Common myeloid progenitor, CD34-positive (primary cell): Measurements from ENCODE around the gene SLC37A3. TPM values are rescaled to one million over a fixed set of nuclear protein-coding genes. Genes with fewer than 3 reads are reported as not detected.
A peak's percentile ranks its signal among the peaks of the same experiment; 100 is the strongest.

Experiments used
- CTCF ChIA-PET: fragments of 350-600 bp; sonication (Branson Sonifier 250); formaldehyde crosslinking; loops from one replicate; lab custom pipeline; 2021; ENCODE audit warnings: antibody characterized with exemption; lab: Charles Lee
- POLR2A ChIA-PET: fragments of 350-600 bp; sonication (Branson Sonifier 250); formaldehyde crosslinking; loops from one replicate; lab custom pipeline; 2021; ENCODE audit warnings: antibody characterized with exemption; lab: Charles Lee
- DNase-seq, 3 donors: peaks; one replicate each; pipeline versions ENCODE4 v3.0.0 to v3.0.0-alpha.2; 2013
- H3K27ac ChIP-seq, 2 experiments: 1 replicate in 1 of 2; 2 replicates in 1 of 2; pipeline ENCODE4 v1.7.0; 2013; ENCODE audit warnings: inconsistent platforms in 2 of 2, low read length in 2 of 2, mild to moderate bottlenecking in 2 of 2, low read depth in 1 of 2, moderate library complexity in 1 of 2; ENCODE audit not compliant: severe bottlenecking in 2 of 2, insufficient read depth in 1 of 2, poor library complexity in 1 of 2
- H3K27me3 ChIP-seq, 5 experiments: replicated peaks in 2 of 5; 1 replicate in 3 of 5; 2 replicates in 2 of 5; pipeline versions ENCODE4 v1.6.1 to v1.7.0; 2013; ENCODE audit warnings: low read length in 4 of 5, mild to moderate bottlenecking in 2 of 5, moderate library complexity in 2 of 5, inconsistent platforms in 1 of 5; ENCODE audit not compliant: insufficient read depth in 5 of 5, control insufficient read depth in 4 of 5
- H3K36me3 ChIP-seq, 4 experiments: 1 replicate in 2 of 4; 2 replicates in 2 of 4; pipeline versions ENCODE4 v1.6.1 to v1.7.0; 2013; ENCODE audit warnings: low read length in 3 of 4, control low read depth in 1 of 4, mild to moderate bottlenecking in 1 of 4; ENCODE audit not compliant: control insufficient read depth in 4 of 4, insufficient read depth in 4 of 4
- H3K4me1 ChIP-seq, 4 experiments: 1 replicate in 3 of 4; 2 replicates in 1 of 4; pipeline versions ENCODE4 v1.6.1 to v1.7.1; 2013; ENCODE audit warnings: low read length in 3 of 4, mild to moderate bottlenecking in 3 of 4, control low read depth in 1 of 4, inconsistent platforms in 1 of 4, moderate library complexity in 1 of 4; ENCODE audit not compliant: control insufficient read depth in 4 of 4, insufficient read depth in 4 of 4; ENCODE audit errors: control extremely low read depth in 1 of 4
- H3K4me3 ChIP-seq, 7 experiments: 1 replicate in 4 of 7; 2 replicates in 3 of 7; pipeline versions ENCODE4 v1.5.1 to v1.7.0; 2013; ENCODE audit warnings: mild to moderate bottlenecking in 7 of 7, low read length in 6 of 7, moderate library complexity in 6 of 7, inconsistent platforms in 2 of 7, low read depth in 2 of 7, control low read depth in 1 of 7; ENCODE audit not compliant: insufficient read depth in 4 of 7, control insufficient read depth in 1 of 7; ENCODE audit errors: extremely low read depth in 1 of 7
- H3K9me3 ChIP-seq, 5 experiments: 1 replicate in 4 of 5; 2 replicates in 1 of 5; pipeline versions ENCODE4 v1.6.1 to v1.7.1; 2013; ENCODE audit warnings: low read length in 4 of 5, mild to moderate bottlenecking in 2 of 5, inconsistent platforms in 1 of 5, low read depth in 1 of 5, moderate library complexity in 1 of 5; ENCODE audit not compliant: control insufficient read depth in 4 of 5, insufficient read depth in 2 of 5; ENCODE audit errors: control extremely low read depth in 1 of 5
- WGBS: methylation state at CpG from one replicate; pipeline ENCODE4 v1.1.5; 2013; ENCODE audit not compliant: insufficient coverage; 5-methylcytosine and 5-hydroxymethylcytosine counted together
- polyA plus RNA-seq: library from polyadenylated mRNA; unstranded; fragments of 120-200 nt; gene quantifications from one replicate; pipeline ENCODE4 v1.2.1, GENCODE V29; 2013

The SLC37A3 gene, protein sequence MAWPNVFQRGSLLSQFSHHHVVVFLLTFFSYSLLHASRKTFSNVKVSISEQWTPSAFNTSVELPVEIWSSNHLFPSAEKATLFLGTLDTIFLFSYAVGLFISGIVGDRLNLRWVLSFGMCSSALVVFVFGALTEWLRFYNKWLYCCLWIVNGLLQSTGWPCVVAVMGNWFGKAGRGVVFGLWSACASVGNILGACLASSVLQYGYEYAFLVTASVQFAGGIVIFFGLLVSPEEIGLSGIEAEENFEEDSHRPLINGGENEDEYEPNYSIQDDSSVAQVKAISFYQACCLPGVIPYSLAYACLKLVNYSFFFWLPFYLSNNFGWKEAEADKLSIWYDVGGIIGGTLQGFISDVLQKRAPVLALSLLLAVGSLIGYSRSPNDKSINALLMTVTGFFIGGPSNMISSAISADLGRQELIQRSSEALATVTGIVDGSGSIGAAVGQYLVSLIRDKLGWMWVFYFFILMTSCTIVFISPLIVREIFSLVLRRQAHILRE
- polyA plus RNA-seq, result 19.4 TPM

DNA sequence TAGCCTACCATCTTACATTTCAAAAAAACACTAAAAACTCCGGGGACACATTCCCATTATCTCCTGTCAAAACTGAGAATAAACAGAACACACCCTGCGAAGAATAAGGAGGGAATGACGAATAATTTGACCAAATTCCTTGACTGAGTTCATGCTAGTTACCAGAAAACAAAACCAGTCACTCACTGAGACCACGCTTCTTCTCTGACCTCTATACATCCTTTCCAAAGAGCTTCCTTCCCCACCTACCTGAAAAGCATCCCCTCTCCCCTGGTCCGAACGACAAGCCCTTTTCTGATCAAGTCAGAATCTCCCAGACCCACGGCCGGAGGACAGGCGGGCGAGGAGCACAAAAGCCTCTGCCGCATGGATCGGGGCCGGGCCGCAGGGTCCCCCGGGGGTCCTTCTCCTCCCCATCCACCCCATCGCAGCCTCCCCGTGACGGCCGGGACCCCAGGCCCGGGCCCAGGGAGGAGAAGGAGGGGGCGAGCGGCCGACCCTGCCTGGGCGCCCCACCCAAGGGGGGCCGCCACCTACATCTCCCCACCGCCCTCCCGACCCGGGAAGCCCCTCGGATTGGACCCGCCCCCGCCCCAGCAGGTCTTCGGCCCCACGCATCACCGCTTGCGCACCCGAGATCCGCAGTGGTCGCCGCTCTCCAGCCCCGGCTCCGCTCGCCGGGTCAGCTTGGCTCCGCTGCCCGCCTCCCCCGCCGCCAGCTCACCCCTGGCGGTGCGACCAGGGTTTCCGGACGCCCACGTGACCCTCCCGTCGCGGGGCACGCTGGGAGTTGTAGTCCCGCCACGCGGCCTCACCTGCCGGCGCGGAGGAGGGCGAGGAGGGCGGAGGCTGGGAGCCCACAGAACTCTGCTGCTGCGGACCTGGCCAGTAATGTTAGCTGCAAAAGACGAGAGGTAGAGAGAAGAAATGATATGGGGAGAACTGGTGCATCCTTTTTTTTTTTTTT is at the start of gene SLC37A3:
Gene SLC37A3, minus strand, starts transcription at position 747 of the 967 bp plus-strand sequence. CDS start 16,004 bp downstream, outside the sequence.
- Histone ChIP-seq H3K27ac (peak within 1 kb of the TSS in 1 of 2 experiments; percentile 79), H3K4me3 (peak within 1 kb of the TSS; percentile 73 to 95 (median 79)), H3K4me1 (peaks cover 0 to 14% (median 9%) of the 10 kb centered on the region in 4 experiments), H3K9me3 (no peaks in the 10 kb centered on the region), H3K27me3 (peaks cover 0 to 6% (median 0%) of the 10 kb centered on the region in 5 experiments), H3K36me3 (peaks cover 0 to 4% (median 0%) of the 10 kb centered on the region in 4 experiments)
- ChIA-PET POLR2A (interaction anchor here (0.5 kb wide), 1 partner anchor 17 kb away, joined by 3 read pairs; no protein-coding TSS in a partner anchor), CTCF (no interaction called here)
- DNase-seq, result peak; percentile 64 to 82 (median 76)
- WGBS, result under 1% methylated on average over 45 of the region's 66 CpGs

DNA sequence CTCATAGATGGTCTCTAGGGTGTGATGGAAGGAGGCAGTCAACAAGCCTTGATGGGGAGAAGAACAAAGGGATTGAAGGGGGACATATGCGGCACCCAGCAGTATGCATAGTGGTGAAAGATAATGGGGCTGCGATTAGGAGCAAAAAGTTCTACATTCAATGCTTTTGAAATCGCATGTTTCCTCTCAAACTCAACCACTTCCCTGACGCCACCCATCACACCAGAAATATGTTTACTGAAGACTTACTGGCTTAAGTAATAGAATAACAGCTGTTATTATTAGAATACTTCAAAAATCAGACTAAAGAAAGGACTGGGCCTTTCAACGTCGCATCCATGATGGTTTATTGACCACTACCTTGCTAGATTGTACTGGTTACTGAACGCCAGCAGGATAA is 49.5 kb upstream of the SLC37A3 start:
- H3K4me3 ChIP-seq, result no peak overlapping the region
- no peaks in the 10 kb centered on the region for H3K27me3 ChIP-seq
- ChIA-PET CTCF (interaction anchor here (0.9 to 1.0 kb wide), 2 partner anchors 40 to 72 kb away, joined by 3 read pairs; no protein-coding TSS in a partner anchor), POLR2A (no interaction called here)
- H3K9me3 ChIP-seq, result no peaks in the 10 kb centered on the region
- peaks cover 0 to 11% (median 8%) of the 10 kb centered on the region in 4 experiments for H3K4me1 ChIP-seq
- no peak overlapping the region for H3K27ac ChIP-seq
- peak in 1 of 3 donors; percentile 8 for DNase-seq
- 95% methylated on average over 4 of the region's 7 CpGs for WGBS
- H3K36me3 ChIP-seq, result peaks cover 0 to 6% (median 3%) of the 10 kb centered on the region in 4 experiments

DNA sequence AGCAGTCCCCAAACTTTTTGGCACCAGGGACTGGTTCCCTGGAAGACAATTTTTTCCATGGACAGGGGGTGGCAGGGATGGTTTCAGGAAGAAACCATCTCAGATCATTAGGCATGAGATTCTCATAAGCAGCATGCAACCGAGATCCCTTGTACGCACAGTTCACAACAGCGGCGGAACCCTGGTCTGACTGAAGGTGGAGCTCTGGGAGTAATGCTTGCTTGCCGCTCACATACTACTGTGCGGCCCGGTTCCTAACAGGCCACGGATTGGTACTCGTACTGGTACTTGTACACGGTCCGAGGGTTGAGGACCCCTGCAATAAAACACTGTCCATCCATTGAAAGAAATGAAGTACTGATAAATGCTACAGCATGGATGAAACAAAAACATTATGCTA is 48.1 kb upstream of the SLC37A3 start:
- Histone ChIP-seq H3K27ac (no peak overlapping the region), H3K27me3 (no peaks in the 10 kb centered on the region), H3K4me3 (no peak overlapping the region), H3K9me3 (no peaks in the 10 kb centered on the region), H3K36me3 (peaks cover 0 to 2% (median 0%) of the 10 kb centered on the region in 4 experiments), H3K4me1 (peaks cover 0 to 11% (median 8%) of the 10 kb centered on the region in 4 experiments)
- ChIA-PET CTCF (no interaction called here), POLR2A (no interaction called here)
- no peak for DNase-seq
- 99% methylated on average over 10 of the region's 11 CpGs for WGBS

DNA sequence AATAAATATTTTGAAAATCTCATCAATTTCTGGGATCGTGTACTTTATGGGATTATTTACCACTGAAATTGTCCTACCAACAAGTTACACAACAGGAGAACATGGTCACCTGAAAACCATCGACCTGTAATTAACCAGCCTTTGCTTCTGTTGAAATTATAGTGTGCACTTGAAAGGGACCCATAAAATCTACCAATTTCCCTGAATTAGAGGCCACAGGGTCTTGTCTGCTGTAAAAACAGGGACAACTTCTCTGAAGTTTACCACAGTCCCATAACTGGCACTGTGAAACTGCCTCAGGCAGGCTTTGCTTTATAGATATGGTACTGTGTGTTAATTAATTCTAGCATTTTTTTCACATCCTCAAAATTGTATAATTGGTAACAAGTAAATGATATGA is 43.2 kb upstream of the SLC37A3 start:
- Histone ChIP-seq H3K9me3 (no peaks in the 10 kb centered on the region), H3K27ac (no peak overlapping the region), H3K4me3 (no peak overlapping the region), H3K36me3 (no peaks in the 10 kb centered on the region), H3K27me3 (peaks cover 0 to under 1% (median 0%) of the 10 kb centered on the region in 5 experiments), H3K4me1 (no peaks in the 10 kb centered on the region)
- no CpG with 5 or more reads among the region's 2 CpGs for WGBS
- POLR2A ChIA-PET, result no interaction called here
- DNase-seq, result no peak
- CTCF ChIA-PET, result no interaction called here

DNA sequence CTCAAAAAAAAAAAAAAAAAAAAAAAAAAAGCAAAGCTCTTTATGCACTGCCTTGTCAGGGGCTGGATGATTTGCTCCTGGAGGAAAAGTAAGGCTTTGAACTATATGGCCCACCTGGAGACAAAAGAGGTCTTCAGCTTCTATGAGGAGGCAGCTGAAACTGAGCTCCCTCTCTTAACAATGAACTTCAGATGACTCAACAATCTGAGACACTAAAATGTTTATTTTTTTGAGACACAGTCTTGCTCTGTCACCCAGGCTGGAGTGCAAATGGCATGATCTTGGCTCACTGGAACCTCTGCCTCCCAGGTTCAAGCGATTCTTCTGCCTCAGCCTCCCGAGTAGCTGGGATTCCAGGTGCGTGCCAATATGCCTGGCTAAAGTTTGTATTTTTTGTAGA is 42.3 kb upstream of the SLC37A3 start:
- Histone ChIP-seq H3K4me3 (no peak overlapping the region), H3K27me3 (peaks cover 0 to 6% (median 0%) of the 10 kb centered on the region in 5 experiments), H3K4me1 (no peaks in the 10 kb centered on the region), H3K36me3 (no peaks in the 10 kb centered on the region), H3K27ac (no peak overlapping the region), H3K9me3 (peaks cover 0 to under 1% (median 0%) of the 10 kb centered on the region in 5 experiments)
- ChIA-PET POLR2A (no interaction called here), CTCF (no interaction called here)
- WGBS, result 96% methylated on average over 3 of the region's 3 CpGs
- DNase-seq, result no peak

DNA sequence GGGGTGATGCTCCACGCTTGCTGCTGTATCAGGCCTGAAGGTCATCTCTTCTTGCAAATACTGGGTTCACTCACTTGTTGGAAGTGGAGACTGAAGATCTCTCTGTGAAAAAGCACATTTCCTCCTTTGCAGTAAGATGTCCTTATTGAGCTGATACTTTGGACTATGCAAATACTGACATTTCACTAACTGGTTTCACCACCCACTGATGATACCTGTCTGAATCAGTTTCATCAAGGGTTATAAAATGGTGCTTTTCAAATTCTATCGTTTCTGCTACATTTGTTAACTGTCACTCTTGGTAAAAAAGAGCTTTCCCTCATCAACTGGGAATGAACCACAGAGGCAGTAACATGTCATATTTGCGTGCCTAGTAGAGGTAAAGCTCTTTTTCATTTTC is 41.0 kb upstream of the SLC37A3 start:
- ChIA-PET CTCF (interaction anchor here (0.8 to 1.9 kb wide), 3 partner anchors 10 to 12 kb away, joined by 3 to 4 read pairs (median 3); no protein-coding TSS in a partner anchor), POLR2A (no interaction called here)
- H3K4me1 ChIP-seq, result peaks cover 0 to 3% (median under 1%) of the 10 kb centered on the region in 4 experiments
- H3K36me3 ChIP-seq, result no peaks in the 10 kb centered on the region
- no peak overlapping the region for H3K27ac ChIP-seq
- 100% methylated on average over 2 of the region's 3 CpGs for WGBS
- no peak for DNase-seq
- H3K9me3 ChIP-seq, result peaks cover 0 to 3% (median 0%) of the 10 kb centered on the region in 5 experiments
- peaks cover 0 to 13% (median 0%) of the 10 kb centered on the region in 5 experiments for H3K27me3 ChIP-seq
- no peak overlapping the region for H3K4me3 ChIP-seq
